Keratinocyte (primary cell): ENCODE results near the gene ABCA4. TPM values are rescaled to one million over a fixed set of nuclear protein-coding genes. Genes with fewer than 3 reads are reported as not detected.

Experiments used
- DNase-seq: peaks from one replicate; pipeline ENCODE4 v3.0.0-alpha.2; 2011; ENCODE audit warnings: low read depth, missing footprints, low spot score
- FAIRE-seq: peaks from 2 replicates; lab custom pipeline; 2011; peaks lifted over from hg19 to GRCh38; lab: Jason Lieb, UNC
- H2AFZ ChIP-seq: 2 replicates; pipeline ENCODE4 v1.6.0; 2012; ENCODE audit warnings: low read length, control low read depth, inconsistent platforms; ENCODE audit not compliant: control insufficient read depth
- H3K27ac ChIP-seq: 2 replicates; pipeline ENCODE4 v1.5.1; 2011; ENCODE audit warnings: low read length; ENCODE audit not compliant: control insufficient read depth, insufficient read depth
- H3K27me3 ChIP-seq: 3 replicates; pipeline ENCODE4 v1.6.0; 2011; ENCODE audit warnings: low read length; ENCODE audit not compliant: control insufficient read depth, insufficient read depth; ENCODE audit errors: extremely low read depth
- H3K36me3 ChIP-seq, 2 experiments: 2 replicates in 1 of 2; 3 replicates in 1 of 2; pipeline ENCODE4 v1.5.1; 2011; ENCODE audit warnings: low read length in 2 of 2, mild to moderate bottlenecking in 1 of 2; ENCODE audit not compliant: control insufficient read depth in 2 of 2, insufficient read depth in 2 of 2; ENCODE audit errors: extremely low read depth in 1 of 2
- H3K4me1 ChIP-seq: 3 replicates; pipeline ENCODE4 v1.5.1; 2011; ENCODE audit warnings: low read length; ENCODE audit not compliant: control insufficient read depth, insufficient read depth; ENCODE audit errors: extremely low read depth
- H3K4me2 ChIP-seq: 3 replicates; pipeline ENCODE4 v1.6.0; 2011; ENCODE audit warnings: low read depth, low read length; ENCODE audit not compliant: control insufficient read depth, insufficient read depth; ENCODE audit errors: extremely low read depth
- H3K4me3 ChIP-seq, 3 experiments: fragments of 200-600 bp in 1 of 3; sonication (generic) in 1 of 3; 2 replicates in 2 of 3; 3 replicates in 1 of 3; pipeline ENCODE4 v1.5.1; 2011 to 2016; ENCODE audit warnings: low read length in 3 of 3, mild to moderate bottlenecking in 3 of 3, control low read depth in 2 of 3, inconsistent platforms in 1 of 3, low read depth in 1 of 3, mixed read lengths in 1 of 3, mixed run types in 1 of 3, moderate library complexity in 1 of 3; ENCODE audit not compliant: control insufficient read depth in 2 of 3, insufficient read depth in 2 of 3; ENCODE audit errors: extremely low read depth in 1 of 3
- H3K79me2 ChIP-seq: 2 replicates; pipeline ENCODE4 v1.6.0; 2012; ENCODE audit warnings: low read length; ENCODE audit not compliant: control insufficient read depth, insufficient read depth
- H3K9ac ChIP-seq: 3 replicates; pipeline ENCODE4 v1.6.0; 2011; ENCODE audit warnings: low read length; ENCODE audit not compliant: control insufficient read depth, insufficient read depth; ENCODE audit errors: extremely low read depth
- H3K9me1 ChIP-seq: 3 replicates; pipeline ENCODE4 v1.6.0; 2011; ENCODE audit warnings: low read length; ENCODE audit not compliant: control insufficient read depth, insufficient read depth; ENCODE audit errors: extremely low read depth
- H3K9me3 ChIP-seq: 2 replicates; pipeline ENCODE4 v1.5.1; 2012; ENCODE audit warnings: low read depth, low read length; ENCODE audit not compliant: control insufficient read depth
- H4K20me1 ChIP-seq: 3 replicates; pipeline ENCODE4 v1.6.0; 2011; ENCODE audit warnings: low read length; ENCODE audit not compliant: control insufficient read depth, insufficient read depth; ENCODE audit errors: extremely low read depth
- CTCF ChIP-seq, 3 experiments: IDR thresholded peaks in 1 of 3; conservative IDR thresholded peaks in 1 of 3; optimal IDR thresholded peaks in 1 of 3; 2 replicates in 2 of 3; 3 replicates in 1 of 3; pipeline versions ENCODE3 to v1.5.1; 2011; ENCODE audit warnings: low read length in 3 of 3, mild to moderate bottlenecking in 3 of 3, moderate library complexity in 2 of 3, control low read depth in 1 of 3, inconsistent platforms in 1 of 3; ENCODE audit not compliant: insufficient read depth in 2 of 3; ENCODE audit errors: extremely low read depth in 1 of 3
- EZH2 ChIP-seq: IDR thresholded peaks from one replicate; pipeline ENCODE4 v1.6.1; 2012; ENCODE audit warnings: inconsistent platforms, mild to moderate bottlenecking, low read length, moderate library complexity
- dilution Hi-C: fragments of 300-500 bp; cut with MboI; formaldehyde crosslinking; loops from one replicate; pipeline ENCODE4 v1.7.0; 2020; ENCODE audit warnings: low sequenced_read_pairs; ENCODE audit not compliant: extremely low pct_ligation_motif_present
- polyA plus RNA-seq, 5 experiments: library from polyadenylated mRNA; depleted of rRNA in 3 of 5; stranded (reverse) in 3 of 5; stranded (forward) in 1 of 5; unstranded in 1 of 5; fragments of >200 nt; gene quantifications; 1 replicate in 1 of 5; 2 replicates in 3 of 5; 3 replicates in 1 of 5; pipeline versions ENCODE4 v1.2.1 to v1.2.3, GENCODE V29; 2011 to 2012; ENCODE audit warnings: missing spikeins in 2 of 5, low read depth in 1 of 5, low replicate concordance in 1 of 5

Gene ABCA4
- polyA plus RNA-seq, 1 donor (not counting 4 experiments of a cell fraction or from before 2014, with no cell fraction given) = 0.04 TPM

- Histone ChIP-seq H2AFZ (no peak overlapping the region), H3K36me3 (no peaks in the 10 kb centered on the region), H4K20me1 (no peaks in the 10 kb centered on the region), H3K4me2 (no peak overlapping the region), H3K9me3 (no peaks in the 10 kb centered on the region), H3K4me1 (peaks cover 12% of the 10 kb centered on the region), H3K9ac (no peak overlapping the region), H3K79me2 (no peaks in the 10 kb centered on the region), H3K9me1 (no peaks in the 10 kb centered on the region), H3K4me3 (no peak overlapping the region), H3K27me3 (no peaks in the 10 kb centered on the region), H3K27ac (no peak overlapping the region)
- dilution Hi-C loops = no loop called here
- FAIRE-seq (no peak), DNase-seq (no peak)
- TF ChIP-seq EZH2 (no peak), CTCF (optimal IDR thresholded peaks at IDR 0.05 in 1 of 3, IDR thresholded peaks at IDR 0.05 in 1 of 3, conservative IDR thresholded peaks at IDR 0.05 in 1 of 3; ENCODE audit: extremely low read depth in 1 of 3, insufficient read depth in 2 of 3, low read length in 3 of 3) (no peak)
These were observed 89.8 kb downstream of the ABCA4 start for GRCh38 chr1:94031154-94031553.

GRCh38 chr1:94029130-94029993 is 91.6 kb downstream of the ABCA4 start:
- H2AFZ ChIP-seq = no peak overlapping the region
- no peaks in the 10 kb centered on the region for H3K36me3 ChIP-seq
- no peak overlapping the region for H3K4me3 ChIP-seq
- DNase-seq = no peak
- H3K4me2 ChIP-seq = no peak overlapping the region
- no peaks in the 10 kb centered on the region for H3K9me1 ChIP-seq
- H4K20me1 ChIP-seq = no peaks in the 10 kb centered on the region
- FAIRE-seq = no peak
- no peaks in the 10 kb centered on the region for H3K27me3 ChIP-seq
- peaks cover 15% of the 10 kb centered on the region for H3K4me1 ChIP-seq
- no peak overlapping the region for H3K27ac ChIP-seq
- no peak for TF ChIP-seq CTCF (optimal IDR thresholded peaks at IDR 0.05 in 1 of 3, IDR thresholded peaks at IDR 0.05 in 1 of 3, conservative IDR thresholded peaks at IDR 0.05 in 1 of 3; ENCODE audit: extremely low read depth in 1 of 3, insufficient read depth in 2 of 3, low read length in 3 of 3)
- TF ChIP-seq EZH2 = no peak
- H3K9me3 ChIP-seq = no peaks in the 10 kb centered on the region
- dilution Hi-C loops = no loop called here
- no peak overlapping the region for H3K9ac ChIP-seq
- H3K79me2 ChIP-seq = no peaks in the 10 kb centered on the region
